Measurements from ENCODE around the gene OLFML2A. TPM values are rescaled to one million over a fixed set of nuclear protein-coding genes. Genes with fewer than 3 reads are reported as not detected.

Gene OLFML2A
- total and polyA plus RNA-seq, 2 donors: 2.9 to 3.1 TPM

Other genes with a start within 250 kb of the OLFML2A start
- gene NR6A1, start 5.8 kb upstream of the OLFML2A start, total RNA-seq: 0.47 TPM
- 0.52 TPM for gene NR6A1, start 5.8 kb upstream of the OLFML2A start, polyA plus RNA-seq
- gene WDR38, start 76.3 kb downstream of the OLFML2A start, total RNA-seq: 0.14 TPM
- gene WDR38, start 76.3 kb downstream of the OLFML2A start, polyA plus RNA-seq: 0.30 TPM
- gene RPL35, start 84.8 kb downstream of the OLFML2A start, total RNA-seq: 2,926 TPM
- 4,941 TPM for gene RPL35, start 84.8 kb downstream of the OLFML2A start, polyA plus RNA-seq
- gene ARPC5L, start 85.0 kb downstream of the OLFML2A start, total RNA-seq: 22.3 TPM
- 46.4 TPM for gene ARPC5L, start 85.0 kb downstream of the OLFML2A start, polyA plus RNA-seq
- gene GOLGA1, start 163.9 kb downstream of the OLFML2A start, total RNA-seq: 7.3 TPM
- gene GOLGA1, start 163.9 kb downstream of the OLFML2A start, polyA plus RNA-seq: 9.5 TPM